ENCODE measurements around the gene NFYA. TPM values are rescaled to one million over a fixed set of nuclear protein-coding genes. Genes with fewer than 3 reads are reported as not detected.

NFYA gene
- total and polyA plus RNA-seq, 9 of the 15 experiments (the other 6 are each of a cell fraction or from before 2014, with no cell fraction given) = 7.3 to 37.1 (median 21.8) TPM

GRCh38 chr6:41072836-41073202 is at the start of gene NFYA (continued):
- TF ChIP-seq ZNF395 (CRISPR knock-in tag; IDR thresholded peaks at IDR 0.05) (peak; percentile 89), CHD2 (IDR thresholded peaks at IDR 0.05; ENCODE audit: low read depth, low read length) (peak; percentile 86), NR4A1 (CRISPR knock-in tag; IDR thresholded peaks at IDR 0.05) (no peak), NR4A1 (tag; IDR thresholded peaks at IDR 0.05) (peak; percentile 78; the same call in 1 of the 2 replicates), SPI1 (IDR thresholded peaks at IDR 0.05; ENCODE audit: borderline replicate concordance, low read depth, low read length) (no peak), HMBOX1 (IDR thresholded peaks at IDR 0.05) (no peak), NEUROD1 (IDR thresholded peaks at IDR 0.05; ENCODE audit: borderline replicate concordance, low read depth, low read length, partially characterized antibody) (peak; percentile 86), WHSC1 (IDR thresholded peaks at IDR 0.05; ENCODE audit: low read length) (no peak)

GRCh38 chr6:41023114-41023513 is 49.7 kb upstream of the NFYA start:
- Histone ChIP-seq H3K9me1 (ENCODE audit: control insufficient read depth, insufficient read depth, low read length) (no peaks in the 10 kb centered on the region), H4K20me1 (replicated peaks; ENCODE audit: control insufficient read depth, insufficient read depth, low read length) (no peaks in the 10 kb centered on the region), H3K9ac (ENCODE audit: insufficient read depth in 1 of 2, low read depth in 2 of 2, low read length in 2 of 2) (no peak overlapping the region), H3K27ac (ENCODE audit: extremely low read depth, low read depth, low read length) (no peak overlapping the region), H3K36me3 (ENCODE audit: control insufficient read depth, insufficient read depth, low read length) (no peaks in the 10 kb centered on the region), H3K4me2 (ENCODE audit: insufficient read depth, low read length) (no peak overlapping the region), H3K4me3 (no peak overlapping the region), H3K9me3 (replicated peaks; ENCODE audit: control insufficient read depth, insufficient read depth, low read depth, low read length) (no peaks in the 10 kb centered on the region), H3K79me2 (ENCODE audit: control insufficient read depth, insufficient read depth, low read length) (no peaks in the 10 kb centered on the region), H3K4me1 (replicated peaks in 1 of 2; ENCODE audit: control insufficient read depth in 2 of 2, insufficient read depth in 2 of 2, low read length in 2 of 2) (peaks cover 0 to 7% of the 10 kb centered on the region in 2 experiments; a peak in 4 of 5 replicates), H3K27me3 (ENCODE audit: control insufficient read depth in 2 of 2, insufficient read depth in 2 of 2, low read length in 2 of 2) (peaks cover 10 to 17% of the 10 kb centered on the region in 2 experiments; a peak in 3 of 5 replicates), H2AFZ (ENCODE audit: low read depth, low read length) (no peak overlapping the region)
- no peak for FAIRE-seq
- TF ChIP-seq TEAD2 (tag; IDR thresholded peaks at IDR 0.05) (no peak), SIX5 (IDR thresholded peaks at IDR 0.05; ENCODE audit: borderline replicate concordance in 1 of 2, insufficient read depth in 1 of 2, low read depth in 1 of 2, low read length in 2 of 2) (peak; percentile 20 to 38; a peak in 3 of 4 replicates), ZNF143 (CRISPR knock-in tag; IDR thresholded peaks at IDR 0.05) (peak; percentile 52; the same call in 1 of the 2 replicates), CREB1 (IDR thresholded peaks at IDR 0.05) (no peak), CREB1 (CRISPR knock-in tag; IDR thresholded peaks at IDR 0.05) (no peak), HCFC1 (IDR thresholded peaks at IDR 0.05; ENCODE audit: low read depth, low read length) (peak; percentile 77)
- POLR2A ChIA-PET = no interaction called here
- ATAC-seq = no peak
- CTCF ChIA-PET (ENCODE audit: low intra/inter-chr PET ratio) = no interaction called here
- intact Hi-C loops (cut with micrococcal nuclease) = loop anchor here (10.0 kb wide), 1 partner anchor 478 kb away; no protein-coding TSS in a partner anchor
- no peak for DNase-seq (ENCODE audit: extremely low read depth in 1 of 4, low spot score in 3 of 4)
- WGBS (ENCODE audit: insufficient coverage, low coverage, missing lambda C conversion rate) = 17% methylated on average over 3 of the region's 3 CpGs
- in situ Hi-C loops (cut with MboI) = no loop called here
- BruUV-seq (replicated peaks) = no TSS peak

All from K562 (cell line).